Panc1 (cell line): ENCODE results near the gene TSC2. TPM values are rescaled to one million over a fixed set of nuclear protein-coding genes. Genes with fewer than 3 reads are reported as not detected.
A peak's percentile ranks its signal among the peaks of the same experiment; 100 is the strongest.

Experiments used
- ATAC-seq: fragments of 200-7000 bp; cut with Tn5 transposase; 2 replicates; pipeline ENCODE4 v1.9.1; 2020; ENCODE audit warnings: mild to moderate bottlenecking, moderate library complexity
- BruUV-seq: library from RNA; stranded (reverse); fragments of 400-500 nt; replicated peaks from 2 replicates; lab custom pipeline; 2021; lab: Mats Ljungman, UMichigan
- CTCF ChIA-PET: fragments of 300-600 bp; sonication (Branson Sonifier 250); formaldehyde crosslinking; loops from one replicate; lab custom pipeline; 2022; ENCODE audit warnings: antibody characterized with exemption; lab: Charles Lee
- POLR2A ChIA-PET: fragments of 300-600 bp; sonication (Branson Sonifier 250); formaldehyde crosslinking; loops from one replicate; lab custom pipeline; 2022; ENCODE audit warnings: antibody characterized with exemption; lab: Charles Lee
- DNase-seq: peaks from one replicate; pipeline ENCODE4 v3.0.0-alpha.2; 2010; ENCODE audit warnings: low read depth, low spot score
- H3K27ac ChIP-seq: 2 replicates; pipeline ENCODE4 v1.5.1; 2011; ENCODE audit warnings: mild to moderate bottlenecking, low read length, inconsistent platforms
- H3K27me3 ChIP-seq: fragments of 200-500 bp; sonication (Bioruptor generic); 2 replicates; pipeline ENCODE4 v1.6.0; 2014; ENCODE audit warnings: low read length, inconsistent platforms; ENCODE audit not compliant: control insufficient read depth, insufficient read depth
- H3K36me3 ChIP-seq: fragments of 200-500 bp; sonication (Bioruptor generic); 2 replicates; pipeline ENCODE4 v1.5.1; 2014; ENCODE audit warnings: inconsistent platforms, mild to moderate bottlenecking, low read length, moderate library complexity; ENCODE audit not compliant: control insufficient read depth, insufficient read depth
- H3K4me1 ChIP-seq: 2 replicates; pipeline ENCODE4 v1.5.1; 2011; ENCODE audit warnings: inconsistent platforms, mild to moderate bottlenecking, low read length, moderate library complexity; ENCODE audit not compliant: control insufficient read depth, insufficient read depth
- H3K4me3 ChIP-seq, 2 experiments: 2 replicates each; pipeline ENCODE4 v1.5.1; 2011 to 2012; ENCODE audit warnings: low read depth in 2 of 2, low read length in 2 of 2, mild to moderate bottlenecking in 2 of 2, inconsistent platforms in 1 of 2, moderate library complexity in 1 of 2
- H3K9me3 ChIP-seq: fragments of 200-500 bp; sonication (Bioruptor generic); 2 replicates; pipeline ENCODE4 v1.5.1; 2014; ENCODE audit warnings: low read depth, mild to moderate bottlenecking, inconsistent platforms, low read length, moderate library complexity; ENCODE audit not compliant: control insufficient read depth, insufficient read depth
- POLR2AphosphoS5 ChIP-seq: IDR thresholded peaks from 2 replicates; pipeline ENCODE4 v1.6.1; 2012; ENCODE audit warnings: mild to moderate bottlenecking, low read depth, low read length, moderate library complexity
- SIN3A ChIP-seq: IDR thresholded peaks from 2 replicates; pipeline ENCODE4 v1.6.1; 2012; ENCODE audit warnings: low read depth, mild to moderate bottlenecking, low read length, moderate library complexity, borderline replicate concordance; ENCODE audit not compliant: insufficient read depth
- TCF7L2 ChIP-seq: IDR thresholded peaks from 2 replicates; pipeline ENCODE4 v1.6.1; 2011; ENCODE audit warnings: mild to moderate bottlenecking, low read depth, low read length, inconsistent platforms
- in situ Hi-C: cut with HindIII; loops from 2 replicates; pipeline ENCODE4 v1.10.0; 2016; ENCODE audit warnings: low sequenced_read_pairs, low pct_unique_long_range_greater_than_20kb
- intact Hi-C: fragments of 100-400 bp; cut with micrococcal nuclease; formaldehyde crosslinking; loops from one replicate; pipeline ENCODE4 v1.10.0; 2022; ENCODE audit not compliant: unreplicated experiment
- total RNA-seq: library from RNA; stranded (reverse); gene quantifications from one replicate; pipeline ENCODE4 v1.2.1, GENCODE V29; 2021; ENCODE audit not compliant: unreplicated experiment
- TF ChIP-seq, protein P1 (sequence below), 2 experiments: IDR thresholded peaks; 2 replicates each; pipeline ENCODE4 v1.6.1; 2011 to 2012; ENCODE audit warnings: low read depth in 2 of 2, control low read depth in 1 of 2, low read length in 1 of 2, mild to moderate bottlenecking in 1 of 2, moderate library complexity in 1 of 2; ENCODE audit not compliant: insufficient read depth in 1 of 2
- TF ChIP-seq, protein P2 (sequence below): fragments of 450-650 bp; IDR thresholded peaks from 2 replicates; pipeline ENCODE4 v1.5.1; 2017; ENCODE audit warnings: mild to moderate bottlenecking

Gene TSC2
- total RNA-seq, 1 experiment from 2014 or later = 115 TPM

DNA sequence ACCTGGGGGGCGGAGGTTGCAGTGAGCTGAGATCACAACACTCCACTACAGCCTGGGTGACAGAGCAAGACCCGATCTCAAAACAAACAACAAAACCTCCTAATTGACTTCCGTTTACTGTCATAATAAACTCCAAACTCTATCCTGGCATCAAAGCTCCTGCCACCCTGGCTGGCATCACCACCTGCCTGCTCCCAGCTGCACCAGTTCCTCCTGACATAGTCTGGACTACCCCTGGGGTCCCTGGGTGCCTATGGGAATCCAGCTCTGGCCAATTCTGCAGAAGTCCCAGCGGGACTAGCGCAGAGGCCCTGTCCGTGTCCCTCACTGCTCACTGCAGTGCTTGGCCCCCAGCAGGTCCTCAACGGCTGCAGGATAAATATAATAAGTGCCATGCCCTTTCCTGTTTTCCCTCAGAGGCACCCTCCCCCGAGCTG is 874 bp upstream of the TSC2 start:
- Histone ChIP-seq H3K4me3 (peak overlapping the region; percentile 77 to 96), H3K4me1 (peaks cover 21% of the 10 kb centered on the region), H3K27me3 (no peaks in the 10 kb centered on the region), H3K36me3 (no peaks in the 10 kb centered on the region; the same call in 1 of the 2 replicates), H3K27ac (peak overlapping the region; percentile 72), H3K9me3 (no peaks in the 10 kb centered on the region)
- BruUV-seq = no TSS peak
- TF ChIP-seq POLR2AphosphoS5 = no peak
- TF ChIP-seq, protein P1, sequence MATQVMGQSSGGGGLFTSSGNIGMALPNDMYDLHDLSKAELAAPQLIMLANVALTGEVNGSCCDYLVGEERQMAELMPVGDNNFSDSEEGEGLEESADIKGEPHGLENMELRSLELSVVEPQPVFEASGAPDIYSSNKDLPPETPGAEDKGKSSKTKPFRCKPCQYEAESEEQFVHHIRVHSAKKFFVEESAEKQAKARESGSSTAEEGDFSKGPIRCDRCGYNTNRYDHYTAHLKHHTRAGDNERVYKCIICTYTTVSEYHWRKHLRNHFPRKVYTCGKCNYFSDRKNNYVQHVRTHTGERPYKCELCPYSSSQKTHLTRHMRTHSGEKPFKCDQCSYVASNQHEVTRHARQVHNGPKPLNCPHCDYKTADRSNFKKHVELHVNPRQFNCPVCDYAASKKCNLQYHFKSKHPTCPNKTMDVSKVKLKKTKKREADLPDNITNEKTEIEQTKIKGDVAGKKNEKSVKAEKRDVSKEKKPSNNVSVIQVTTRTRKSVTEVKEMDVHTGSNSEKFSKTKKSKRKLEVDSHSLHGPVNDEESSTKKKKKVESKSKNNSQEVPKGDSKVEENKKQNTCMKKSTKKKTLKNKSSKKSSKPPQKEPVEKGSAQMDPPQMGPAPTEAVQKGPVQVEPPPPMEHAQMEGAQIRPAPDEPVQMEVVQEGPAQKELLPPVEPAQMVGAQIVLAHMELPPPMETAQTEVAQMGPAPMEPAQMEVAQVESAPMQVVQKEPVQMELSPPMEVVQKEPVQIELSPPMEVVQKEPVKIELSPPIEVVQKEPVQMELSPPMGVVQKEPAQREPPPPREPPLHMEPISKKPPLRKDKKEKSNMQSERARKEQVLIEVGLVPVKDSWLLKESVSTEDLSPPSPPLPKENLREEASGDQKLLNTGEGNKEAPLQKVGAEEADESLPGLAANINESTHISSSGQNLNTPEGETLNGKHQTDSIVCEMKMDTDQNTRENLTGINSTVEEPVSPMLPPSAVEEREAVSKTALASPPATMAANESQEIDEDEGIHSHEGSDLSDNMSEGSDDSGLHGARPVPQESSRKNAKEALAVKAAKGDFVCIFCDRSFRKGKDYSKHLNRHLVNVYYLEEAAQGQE (IDR thresholded peaks at IDR 0.05; ENCODE audit: insufficient read depth in 1 of 2, low read depth in 2 of 2, low read length in 1 of 2) = no peak
- TF ChIP-seq SIN3A = no peak
- TF ChIP-seq TCF7L2 = no peak
- TF ChIP-seq, protein P2, sequence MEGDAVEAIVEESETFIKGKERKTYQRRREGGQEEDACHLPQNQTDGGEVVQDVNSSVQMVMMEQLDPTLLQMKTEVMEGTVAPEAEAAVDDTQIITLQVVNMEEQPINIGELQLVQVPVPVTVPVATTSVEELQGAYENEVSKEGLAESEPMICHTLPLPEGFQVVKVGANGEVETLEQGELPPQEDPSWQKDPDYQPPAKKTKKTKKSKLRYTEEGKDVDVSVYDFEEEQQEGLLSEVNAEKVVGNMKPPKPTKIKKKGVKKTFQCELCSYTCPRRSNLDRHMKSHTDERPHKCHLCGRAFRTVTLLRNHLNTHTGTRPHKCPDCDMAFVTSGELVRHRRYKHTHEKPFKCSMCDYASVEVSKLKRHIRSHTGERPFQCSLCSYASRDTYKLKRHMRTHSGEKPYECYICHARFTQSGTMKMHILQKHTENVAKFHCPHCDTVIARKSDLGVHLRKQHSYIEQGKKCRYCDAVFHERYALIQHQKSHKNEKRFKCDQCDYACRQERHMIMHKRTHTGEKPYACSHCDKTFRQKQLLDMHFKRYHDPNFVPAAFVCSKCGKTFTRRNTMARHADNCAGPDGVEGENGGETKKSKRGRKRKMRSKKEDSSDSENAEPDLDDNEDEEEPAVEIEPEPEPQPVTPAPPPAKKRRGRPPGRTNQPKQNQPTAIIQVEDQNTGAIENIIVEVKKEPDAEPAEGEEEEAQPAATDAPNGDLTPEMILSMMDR = no peak
- ChIA-PET POLR2A (no interaction called here), CTCF (no interaction called here)
- peak; percentile 55 for ATAC-seq
- no peak for DNase-seq
- in situ Hi-C loops = no loop called here
- intact Hi-C loops = no loop called here

DNA sequence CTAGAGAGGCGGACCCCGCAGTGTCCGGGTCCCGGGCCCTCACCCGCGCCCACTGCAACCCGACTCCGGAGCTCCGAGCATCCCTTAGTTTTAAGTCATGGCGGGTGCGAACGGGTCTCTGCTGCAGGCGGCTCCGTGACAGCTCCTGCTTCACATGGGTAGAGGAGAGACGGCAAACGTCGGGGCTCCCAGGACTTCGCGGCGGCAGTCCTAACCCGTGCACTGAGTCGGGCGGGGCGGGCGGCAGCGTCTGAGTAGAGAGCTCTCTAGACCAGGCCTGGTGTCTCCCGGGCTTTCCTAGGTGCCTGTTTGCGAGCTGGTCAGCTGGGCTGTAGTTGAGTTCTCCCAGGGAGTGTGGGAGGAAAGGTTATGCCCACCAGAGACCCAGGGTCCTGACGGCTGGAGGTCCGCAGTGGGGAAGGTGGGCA is 345 bp downstream of the TSC2 start:
- no TSS peak for BruUV-seq
- Histone ChIP-seq H3K27ac (peak overlapping the region; percentile 84), H3K9me3 (no peaks in the 10 kb centered on the region), H3K4me1 (peaks cover 12% of the 10 kb centered on the region), H3K4me3 (peak overlapping the region; percentile 77 to 96), H3K27me3 (no peaks in the 10 kb centered on the region), H3K36me3 (no peaks in the 10 kb centered on the region; the same call in 1 of the 2 replicates)
- TF ChIP-seq SIN3A = peak; percentile 9; the same call in 1 of the 2 replicates
- TF ChIP-seq TCF7L2 = no peak
- in situ Hi-C loops = no loop called here
- intact Hi-C loops = no loop called here
- DNase-seq (no peak), ATAC-seq (peak; percentile 18)
- POLR2A ChIA-PET = interaction anchor here (1.3 kb wide), 1 partner anchor 83 kb away, joined by 4 read pairs; the partner anchor contains the start of gene RPS2
- CTCF ChIA-PET = interaction anchor here (0.6 to 1.1 kb wide), 4 partner anchors 9 to 410 kb away, joined by 3 to 9 read pairs (median 4); partner anchors contain the start of gene PKD1

DNA sequence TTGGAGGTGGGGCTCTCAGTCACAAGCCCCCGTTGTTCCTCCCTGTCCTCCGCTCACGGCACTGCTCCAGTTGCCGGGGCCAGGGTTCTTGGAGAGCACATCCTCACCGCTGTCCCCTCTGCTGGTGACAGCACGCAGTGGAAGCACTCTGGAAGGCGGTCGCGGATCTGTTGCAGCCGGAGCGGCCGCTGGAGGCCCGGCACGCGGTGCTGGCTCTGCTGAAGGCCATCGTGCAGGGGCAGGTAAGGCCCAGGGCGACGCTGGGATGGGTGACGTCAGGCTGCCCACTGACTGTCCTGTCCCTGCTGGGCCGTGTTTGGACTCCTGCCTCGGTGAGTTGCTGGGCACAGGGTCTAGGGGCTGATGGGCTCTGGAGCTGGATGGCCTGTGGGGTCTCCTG is 5.4 kb downstream of the TSC2 start:
- ChIA-PET CTCF (no interaction called here), POLR2A (no interaction called here)
- DNase-seq = no peak
- no TSS peak for BruUV-seq
- no peaks in the 10 kb centered on the region; the same call in 1 of the 2 replicates for H3K36me3 ChIP-seq
- ATAC-seq = no peak
- H3K27ac ChIP-seq = no peak overlapping the region
- no peaks in the 10 kb centered on the region for H3K27me3 ChIP-seq
- no peaks in the 10 kb centered on the region for H3K4me1 ChIP-seq
- intact Hi-C loops = no loop called here
- H3K9me3 ChIP-seq = no peaks in the 10 kb centered on the region
- in situ Hi-C loops = no loop called here
- TF ChIP-seq, protein P1 (IDR thresholded peaks at IDR 0.05; ENCODE audit: insufficient read depth in 1 of 2, low read depth in 2 of 2, low read length in 1 of 2) = no peak
- no peak overlapping the region for H3K4me3 ChIP-seq
